ENCODE results near the gene FCN1.

Gene FCN1

DNA sequence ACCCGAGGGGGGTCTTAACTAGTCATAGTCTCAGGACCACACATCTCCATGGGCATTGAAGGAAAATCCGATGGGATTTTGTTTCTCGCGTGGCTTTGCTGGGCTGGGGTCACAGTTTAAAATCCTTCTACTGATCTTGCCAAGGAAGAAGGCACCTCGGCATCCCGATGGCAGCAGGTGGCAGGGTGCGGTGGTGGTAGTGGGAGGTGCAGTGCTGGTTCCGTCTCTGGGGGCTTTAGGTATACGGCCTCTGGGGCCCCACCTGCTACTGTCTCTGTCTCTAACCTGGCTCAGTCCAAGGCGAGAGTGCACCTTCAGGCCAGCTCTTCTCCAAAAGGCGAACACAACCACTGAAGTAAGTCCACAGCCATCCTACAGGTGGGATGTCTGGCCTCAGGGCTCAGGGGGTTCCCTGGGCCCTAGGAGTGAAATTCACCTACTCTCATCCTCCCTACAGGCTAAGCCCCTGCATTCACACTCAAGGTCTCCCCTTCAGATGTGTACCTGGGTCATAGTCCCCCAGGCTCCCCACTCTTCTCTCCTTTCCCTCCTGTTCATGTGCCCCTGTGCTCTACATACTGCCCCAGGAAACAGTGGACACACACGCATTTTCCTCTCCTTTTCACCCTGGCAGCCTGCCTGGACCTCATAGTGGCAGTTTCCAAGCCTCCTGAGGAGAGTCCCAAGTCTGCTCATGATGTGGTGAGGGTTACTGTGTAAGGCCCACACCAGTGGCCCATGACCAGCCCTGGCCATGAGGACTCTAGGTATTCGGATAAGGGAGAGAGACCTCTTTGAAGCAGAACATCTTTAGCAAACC, 37.8 kb downstream of the FCN1 start:
- no peak for DNase-seq

DNA sequence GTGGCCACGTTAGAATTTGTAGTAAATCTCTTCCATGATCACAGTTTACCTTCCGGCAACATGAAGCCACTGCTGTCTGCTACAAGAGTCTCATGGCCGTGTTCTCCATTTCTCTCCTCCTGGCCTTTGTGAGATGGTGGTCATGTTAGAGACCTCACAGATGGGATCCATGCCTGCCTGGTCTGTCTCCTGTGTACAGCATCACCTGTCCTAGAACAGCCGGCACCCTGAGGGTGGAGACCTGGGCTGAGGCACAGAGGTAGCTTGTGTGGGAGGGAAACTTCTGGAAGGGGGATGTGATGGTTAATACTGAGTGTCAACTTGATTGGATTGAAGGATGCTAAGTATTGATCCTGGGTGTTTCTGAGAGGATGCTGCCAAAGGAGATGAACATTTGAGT, 40.2 kb downstream of the FCN1 start:
- no peak for DNase-seq

DNA sequence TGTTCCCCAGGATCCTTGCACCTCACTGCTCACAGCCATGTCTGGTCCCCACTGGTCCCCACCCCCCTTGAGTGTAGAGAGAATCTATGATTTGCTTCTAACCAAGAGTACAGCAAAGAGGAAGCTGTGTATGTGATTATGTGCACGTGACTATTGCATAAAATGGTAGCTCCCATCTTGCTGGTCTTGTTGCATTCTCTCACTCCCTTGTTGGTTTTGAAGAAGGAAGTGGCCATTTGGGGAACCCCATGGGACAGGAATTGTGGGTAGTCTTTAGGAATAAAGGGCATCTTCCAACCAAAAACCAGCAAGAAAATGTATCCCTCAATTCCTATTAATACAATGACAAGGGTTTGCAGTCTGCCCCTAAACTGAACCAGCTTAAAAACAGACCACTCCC, 42.3 kb downstream of the FCN1 start:
- no peak for DNase-seq

DNA sequence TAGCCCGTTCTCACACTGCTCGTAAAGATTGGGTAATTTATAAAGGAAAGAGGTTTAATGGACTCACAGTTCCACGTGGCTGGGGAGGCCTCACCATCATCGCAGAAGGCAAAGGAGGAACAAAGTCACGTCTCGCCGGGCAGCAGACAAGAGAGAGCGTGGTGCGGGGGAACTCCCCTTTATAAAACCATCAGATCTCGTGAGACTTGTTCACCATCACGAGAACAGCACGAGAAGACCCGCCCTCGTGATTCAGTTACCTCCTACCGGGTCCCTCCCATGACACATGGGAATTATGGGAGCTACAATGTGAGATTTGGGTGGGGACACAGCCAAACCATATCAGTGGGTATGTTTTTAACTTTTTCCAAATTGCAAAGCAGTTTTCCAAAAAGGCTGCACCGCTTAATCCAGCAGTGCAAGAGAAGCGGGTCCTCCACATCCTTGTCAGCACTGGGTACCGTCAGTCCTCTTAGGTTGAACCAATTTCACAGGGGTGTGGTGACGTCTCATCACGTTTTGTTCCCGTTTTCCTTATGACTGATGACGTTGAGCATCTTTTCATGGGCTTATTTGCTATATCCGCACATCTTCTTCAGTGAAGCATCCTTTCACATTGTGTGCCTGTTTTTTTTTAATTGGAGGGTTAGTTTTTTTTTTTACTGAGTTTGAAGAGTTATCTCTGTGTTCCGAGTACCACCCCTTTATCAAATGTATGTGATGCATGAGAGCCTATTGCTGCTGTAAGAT, 45.1 kb downstream of the FCN1 start:
- DNase-seq: no peak

DNA sequence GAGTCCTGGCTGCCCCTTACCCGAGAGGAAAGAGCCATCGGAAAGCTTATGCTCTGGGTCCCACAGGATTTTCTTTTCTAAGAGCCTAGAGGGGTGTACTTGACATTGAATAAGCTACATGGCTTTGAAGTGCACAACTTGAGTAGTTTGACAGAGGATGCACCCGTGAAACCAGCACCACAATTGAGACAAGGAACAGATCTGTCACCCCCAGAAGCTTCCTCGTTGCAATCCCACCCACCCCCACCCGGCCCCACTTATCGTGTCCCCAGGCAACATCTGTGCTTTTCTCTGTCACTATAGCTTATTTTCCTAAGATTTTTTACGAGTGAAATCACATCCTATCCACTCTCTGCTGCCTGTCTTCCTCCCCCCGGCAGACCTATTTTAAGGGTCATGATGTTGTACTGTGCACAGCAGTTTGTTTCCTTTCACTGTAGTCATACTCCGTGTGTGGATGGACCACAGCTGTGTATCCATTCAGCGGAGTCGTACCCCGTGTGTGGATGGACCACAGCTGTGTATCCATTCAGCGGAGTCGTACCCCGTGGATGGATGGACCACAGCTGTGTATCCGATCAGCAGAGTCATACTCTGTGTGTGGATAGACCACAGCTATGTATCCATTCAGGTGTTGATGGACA, 45.9 kb downstream of the FCN1 start:
- DNase-seq: no peak

DNA sequence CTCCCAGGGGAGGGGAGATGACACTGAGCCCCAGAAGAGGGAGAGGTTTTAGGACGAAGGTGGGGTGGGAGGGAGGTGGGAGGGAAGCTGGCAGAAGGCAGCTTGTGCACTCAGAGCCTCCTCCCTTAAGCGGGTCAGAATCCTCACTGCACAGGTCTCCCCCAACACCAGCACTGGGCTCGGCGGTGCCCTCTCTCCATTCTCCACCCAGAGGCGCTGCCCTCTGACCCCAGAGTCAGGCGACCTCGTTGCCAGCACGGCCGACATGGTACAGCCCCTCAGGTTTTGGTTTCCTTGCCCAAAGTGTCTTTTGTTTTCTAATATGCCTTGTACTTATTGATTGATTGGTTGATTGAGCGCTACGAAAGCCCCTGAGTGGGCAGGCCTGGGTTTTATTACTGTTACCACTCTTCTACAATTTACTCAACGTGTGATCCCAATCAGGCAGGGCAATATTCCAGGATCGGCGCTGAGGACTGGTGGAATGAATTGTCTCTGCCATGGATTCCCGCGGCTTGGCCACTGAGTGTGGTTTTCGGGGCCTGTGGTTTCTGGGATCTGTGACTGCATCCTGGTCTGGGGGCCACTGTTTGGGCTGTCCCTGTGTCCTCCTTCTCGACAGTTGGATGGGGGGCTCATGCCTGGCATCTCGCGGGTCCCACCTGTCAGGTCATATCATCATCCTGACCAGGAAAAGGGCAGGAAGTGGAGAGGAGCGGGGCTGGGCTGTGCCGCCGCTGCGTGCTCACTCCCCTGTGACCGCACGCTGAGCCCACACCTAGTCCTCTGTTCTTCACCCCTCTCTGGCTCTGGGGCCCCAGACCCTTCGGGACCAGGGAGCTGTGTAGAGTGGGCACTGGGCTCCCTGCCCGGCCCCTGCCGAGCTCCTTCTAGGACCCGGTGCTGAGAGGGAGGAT, 46.7 kb downstream of the FCN1 start:
- no peak for DNase-seq

DNA sequence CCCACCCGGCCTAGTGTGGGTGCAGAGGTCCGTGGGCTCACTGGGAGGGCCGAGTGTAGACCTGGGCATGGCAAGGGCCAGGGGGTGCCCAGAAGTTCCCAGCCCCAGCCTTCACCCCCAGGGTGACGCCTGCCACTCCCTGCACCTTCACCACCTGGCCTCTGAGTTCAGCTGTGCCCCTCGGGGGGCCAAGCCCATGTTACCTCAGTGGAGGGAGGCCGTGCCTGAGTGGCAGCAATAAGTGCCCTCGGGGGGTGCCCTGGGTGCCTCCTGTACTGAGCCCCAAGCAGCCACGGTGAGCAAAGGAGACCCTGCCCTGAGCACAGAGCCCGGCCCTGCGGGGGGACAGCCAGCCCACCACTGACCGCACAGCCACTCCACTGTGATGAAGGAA, 47.4 kb downstream of the FCN1 start:
- DNase-seq: no peak

DNA sequence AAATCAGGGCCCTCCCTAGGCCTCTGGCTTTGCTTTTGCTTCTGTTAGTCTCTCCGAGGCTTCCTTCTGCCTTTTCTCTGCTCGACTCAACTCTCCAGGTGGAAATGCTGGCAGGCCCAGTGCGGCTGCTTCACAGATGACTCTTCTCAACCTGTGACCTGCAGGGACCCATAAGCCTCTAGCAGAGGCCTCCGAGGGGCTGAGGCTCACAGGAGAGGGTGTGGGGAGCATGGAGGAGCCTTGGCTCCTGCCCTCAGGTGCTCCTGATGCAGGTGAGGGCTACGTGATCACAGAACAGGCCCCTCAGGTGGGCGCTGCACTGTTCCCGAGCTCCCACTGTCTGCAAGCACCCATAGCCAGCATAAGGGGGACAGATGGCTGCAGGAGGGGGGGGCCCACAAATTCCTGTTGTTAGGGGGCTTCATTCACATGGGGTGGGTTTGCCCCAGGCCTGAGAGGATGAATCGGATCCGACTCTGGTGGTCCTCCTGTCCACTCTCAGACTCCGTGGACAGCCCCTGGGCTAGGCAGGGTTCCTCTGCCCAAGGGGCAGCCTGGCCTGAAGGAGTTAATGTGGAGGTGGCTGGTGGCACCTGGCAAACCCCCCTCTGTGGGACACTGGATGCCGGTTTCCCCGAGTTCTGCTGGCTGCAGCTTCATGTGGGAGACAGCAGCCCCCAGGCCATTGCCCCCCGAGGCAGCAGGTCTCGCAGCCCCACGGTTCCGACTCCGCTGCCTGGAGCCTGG, 48.0 kb downstream of the FCN1 start:
- no peak for DNase-seq

DNA sequence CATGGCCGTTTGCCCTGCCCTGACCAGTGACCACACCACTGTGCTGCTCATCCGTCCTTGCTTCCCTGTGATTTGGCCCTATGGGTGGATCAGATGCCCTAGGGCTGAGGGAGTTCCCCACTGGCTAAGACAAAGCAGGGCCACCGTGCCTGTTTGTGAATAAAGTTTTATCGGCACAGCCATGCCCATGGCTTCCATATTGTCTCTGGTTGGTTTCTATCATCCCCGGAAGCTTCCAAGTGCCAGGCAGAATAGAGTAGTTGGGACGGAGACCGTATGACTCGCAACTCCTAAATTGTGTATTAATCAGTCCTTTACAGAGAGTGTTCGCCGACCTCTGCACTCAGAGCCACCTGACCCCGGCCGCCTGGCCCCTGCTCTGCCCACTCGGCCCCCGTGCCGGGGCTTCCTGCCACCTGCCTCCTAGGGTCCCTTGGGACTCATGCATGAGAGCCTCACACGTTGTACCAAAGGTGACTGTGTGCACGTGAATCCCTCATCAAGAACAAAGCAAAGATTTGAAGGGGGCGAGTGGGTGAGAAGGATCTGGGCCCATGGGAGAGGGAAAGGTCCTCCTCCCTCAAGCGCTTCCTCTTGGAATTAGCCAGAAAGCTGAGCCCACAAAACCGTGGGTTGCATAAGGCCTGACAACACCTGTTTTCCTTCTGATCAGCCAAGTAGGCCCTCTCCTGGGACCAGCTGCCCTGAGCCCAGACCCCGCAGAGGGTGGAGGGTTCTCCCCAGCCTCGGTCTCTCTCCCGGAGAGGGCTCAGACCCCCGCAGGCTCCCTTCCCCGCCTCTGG, 48.8 kb downstream of the FCN1 start:
- DNase-seq: no peak

DNA sequence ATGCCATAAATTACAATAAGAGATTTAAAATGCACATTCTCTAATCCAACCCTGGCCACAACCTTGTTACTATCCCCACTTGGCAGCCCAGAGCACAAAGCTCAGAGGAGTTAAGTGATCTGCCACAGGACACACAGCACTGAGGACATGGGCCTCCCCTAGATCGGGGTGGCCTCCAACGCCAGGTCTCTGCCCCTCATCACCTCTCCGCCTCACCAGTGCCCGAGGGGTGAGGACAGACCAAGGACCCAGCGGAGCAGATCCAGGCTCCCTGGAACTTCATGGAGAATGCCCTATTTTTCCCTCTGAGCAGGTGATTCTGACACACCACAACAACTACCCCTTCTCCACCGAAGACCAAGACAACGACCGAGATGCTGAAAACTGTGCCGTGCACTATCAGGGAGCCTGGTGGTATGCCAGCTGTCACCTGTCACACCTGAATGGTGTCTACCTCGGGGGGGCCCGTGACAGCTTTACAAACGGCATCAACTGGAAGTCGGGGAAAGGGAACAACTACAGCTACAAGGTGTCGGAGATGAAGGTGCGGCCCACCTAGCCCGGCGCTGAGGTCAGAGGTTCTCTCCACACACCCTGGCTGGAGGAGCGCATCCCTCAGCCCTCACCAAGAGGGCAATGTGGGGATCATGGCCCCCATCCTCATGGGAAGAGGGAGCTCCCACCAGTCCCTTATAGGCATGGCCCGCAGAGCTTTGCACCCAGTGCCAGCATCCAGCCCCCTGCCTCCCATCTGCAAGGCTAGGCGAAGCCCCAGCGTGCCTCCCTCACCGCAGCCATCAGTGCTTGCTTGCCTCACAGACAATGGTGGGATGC, 49.6 kb downstream of the FCN1 start:
- no peak for DNase-seq

DNA sequence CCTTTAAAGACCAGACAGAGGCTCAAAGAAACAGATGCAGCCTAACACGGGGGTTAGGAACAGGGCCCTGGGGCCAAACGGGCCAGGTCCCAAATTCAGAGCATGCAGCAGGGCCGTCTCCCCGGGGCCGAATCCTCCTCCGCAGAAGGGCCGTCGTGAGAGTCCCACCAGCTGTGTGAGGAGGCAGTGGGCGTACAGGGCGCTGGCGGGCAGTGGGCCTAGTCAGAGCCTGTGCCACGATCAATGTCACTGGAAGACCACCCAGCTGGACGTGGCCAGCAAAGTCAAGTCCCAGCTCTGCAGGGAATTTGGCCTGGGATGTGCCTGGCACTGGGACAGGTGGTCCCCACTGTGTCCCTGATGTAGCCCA, 52.9 kb downstream of the FCN1 start:
- DNase-seq: no peak

DNA sequence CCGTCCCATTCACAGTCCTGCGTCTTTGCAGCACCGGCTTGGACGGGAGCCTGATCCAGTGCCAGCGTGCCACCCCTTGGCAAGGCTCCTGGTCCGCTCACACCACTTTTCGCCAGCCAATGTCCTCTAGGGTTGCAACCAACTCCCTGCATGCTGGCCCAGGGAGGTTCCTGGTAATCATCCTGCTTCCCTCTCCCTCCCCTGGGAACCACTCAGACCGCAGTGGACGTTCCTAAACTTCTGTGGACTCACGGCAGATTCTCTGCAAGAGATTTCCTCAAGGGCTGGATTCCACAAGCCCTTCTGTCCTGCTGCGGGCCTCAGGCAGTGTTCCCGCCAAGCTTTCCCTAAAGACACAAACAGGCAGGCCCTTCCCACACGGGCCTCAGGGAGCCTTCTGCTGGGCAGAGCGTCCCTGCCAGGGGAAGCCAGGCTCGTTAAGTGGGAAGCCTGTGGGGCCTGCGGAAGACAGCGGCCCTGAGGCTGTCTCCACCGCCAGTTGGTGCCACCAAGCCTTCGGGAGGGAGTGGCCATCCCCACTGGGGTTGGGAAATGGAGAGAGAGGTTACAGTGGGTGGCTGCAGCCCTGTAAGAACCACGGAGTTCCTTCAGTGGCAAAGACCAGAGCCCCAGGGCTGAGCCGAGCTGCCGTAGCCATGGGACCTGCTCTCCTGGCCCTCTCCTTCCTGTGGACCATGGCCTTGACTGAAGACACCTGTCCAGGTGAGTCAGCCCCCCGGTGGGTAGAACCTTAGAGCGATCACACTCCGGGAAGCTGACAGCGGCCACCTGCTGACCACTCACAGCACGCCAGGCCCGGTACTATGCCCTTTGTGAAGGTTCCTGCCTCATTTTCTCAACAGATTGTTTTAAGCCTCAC, 53.5 kb downstream of the FCN1 start:
- DNase-seq: peak in 14 of 56 donors; percentile 2 to 39 (median 16)

DNA sequence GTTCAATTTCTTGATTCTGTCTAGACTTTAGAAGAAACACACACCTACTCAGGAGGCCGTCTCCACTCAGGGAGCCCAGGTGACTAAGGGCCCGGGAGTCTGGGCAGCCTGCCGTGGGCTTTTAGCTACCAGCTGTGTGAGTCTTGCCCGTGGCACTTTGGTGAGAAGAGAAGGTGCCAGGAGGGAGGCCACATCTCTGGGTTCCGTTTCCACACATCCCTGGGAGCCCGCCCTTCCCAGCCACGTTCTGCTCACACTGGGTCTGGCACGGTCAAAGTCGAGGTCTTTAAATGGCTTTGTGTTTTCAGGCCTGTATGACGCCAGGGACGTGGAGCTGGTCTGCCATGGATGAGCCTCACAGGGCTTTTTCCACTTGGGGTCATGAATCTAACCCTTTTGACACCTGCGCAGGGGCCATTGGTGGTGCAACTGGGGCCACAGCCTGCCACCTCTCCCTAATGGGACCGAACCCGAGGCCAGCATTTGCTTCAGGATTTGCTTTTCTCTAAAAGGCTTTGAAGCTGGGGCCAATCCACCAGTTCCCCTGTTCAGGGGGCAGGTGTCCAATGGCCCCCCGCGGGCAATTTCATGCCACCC, 54.3 kb downstream of the FCN1 start:
- DNase-seq: peak in 1 of 56 donors; percentile 5

DNA sequence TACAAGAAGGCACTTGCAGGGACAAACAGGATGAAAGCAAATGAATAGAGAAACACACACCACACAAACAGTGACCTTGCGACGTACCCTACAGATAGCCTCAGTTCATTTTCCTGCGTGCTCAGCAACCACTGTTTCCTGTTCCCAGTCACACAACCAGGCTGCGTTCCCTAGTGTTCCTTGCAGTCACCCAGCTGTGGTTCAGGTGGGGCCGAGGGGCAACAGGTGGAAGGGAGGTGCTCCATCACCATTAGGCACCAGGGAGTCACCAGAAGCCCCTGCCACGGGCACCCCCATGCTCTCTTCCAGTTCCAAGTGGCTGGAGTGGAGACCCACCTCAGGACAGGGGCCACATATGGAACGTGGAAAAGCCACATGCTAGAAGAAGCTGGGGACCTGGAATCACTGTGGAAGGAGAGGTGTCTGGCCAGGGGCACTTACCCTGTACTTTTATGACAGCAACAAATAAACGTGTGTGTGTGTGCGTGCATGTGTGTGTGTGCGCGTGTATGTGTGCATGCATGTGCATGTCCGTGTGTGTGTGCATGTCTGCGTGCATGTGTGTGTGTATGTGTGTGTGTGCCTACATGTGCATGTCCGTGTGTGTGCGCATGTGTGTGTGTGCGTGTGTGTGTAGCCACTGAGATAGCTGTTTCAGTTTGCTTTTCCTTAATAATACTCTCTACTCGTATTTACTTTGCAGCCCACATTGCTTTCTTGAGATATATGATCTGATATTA, 55.9 kb downstream of the FCN1 start:
- DNase-seq: no peak

DNA sequence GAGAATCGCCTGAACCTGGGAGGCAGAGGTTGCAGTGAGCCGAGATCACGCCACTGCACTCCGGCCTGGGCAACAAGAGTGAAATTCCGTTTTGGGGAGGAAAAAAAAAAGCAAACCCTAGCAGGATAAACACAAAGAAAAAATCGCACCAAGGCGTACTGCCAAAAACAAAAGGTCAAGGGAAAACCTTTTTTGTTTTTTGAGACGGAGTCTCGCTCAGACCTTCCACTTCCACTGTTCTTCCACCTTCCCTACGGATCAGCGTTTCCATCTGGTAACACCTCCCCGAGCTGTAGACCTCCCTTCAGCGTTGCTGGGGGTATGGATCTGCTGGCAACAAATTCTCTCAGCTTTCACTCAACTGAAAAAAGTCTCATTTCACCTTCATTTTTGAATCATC, 57.2 kb downstream of the FCN1 start:
- DNase-seq: no peak

DNA sequence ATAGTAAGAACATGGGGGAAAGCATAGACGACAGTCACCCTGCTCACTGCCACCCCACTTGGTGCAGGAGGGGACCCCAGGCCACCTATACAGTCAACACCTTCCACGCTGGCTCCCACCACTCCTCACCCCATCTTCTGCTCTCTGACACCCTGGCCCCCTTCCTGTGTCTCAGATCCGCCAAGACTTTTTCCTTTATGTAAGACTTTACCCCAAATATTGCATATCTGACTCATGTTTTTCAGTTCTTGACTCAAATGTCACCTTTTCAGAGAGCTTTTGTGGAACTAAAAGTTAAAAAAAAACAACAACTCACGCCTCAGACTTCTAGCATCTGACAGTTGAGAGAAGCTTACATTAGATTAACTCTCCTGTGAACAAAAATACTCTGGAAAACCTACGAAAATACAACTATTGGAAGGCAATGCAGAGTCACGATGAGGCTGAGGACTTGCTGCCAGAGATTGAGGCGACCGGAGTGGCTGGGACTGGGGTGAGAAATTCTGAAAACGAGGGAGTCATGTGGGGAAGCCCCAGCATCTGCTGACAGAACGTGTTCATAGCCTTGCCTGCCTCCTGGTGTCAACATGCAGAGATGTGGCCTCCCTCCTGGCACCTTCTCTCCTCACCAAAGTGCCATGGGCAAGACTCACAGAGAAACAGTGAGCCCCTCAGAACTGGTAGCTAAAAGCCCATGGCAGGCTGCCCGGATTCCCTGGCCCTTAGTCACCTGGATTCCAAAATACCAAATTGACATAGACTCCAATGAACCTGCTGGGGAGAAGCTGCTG, 59.5 kb downstream of the FCN1 start:
- peak in 5 of 56 donors; percentile 2 to 38 (median 7) for DNase-seq
